NCI-H345 (cell line): ENCODE measurements around the gene LASP1NB.
"Not testable (repeated sequence)": the region's sequence is repeated elsewhere in the genome, so short reads cannot be mapped to it uniquely, and the experiment has no call there.

Experiments
- DNase-seq: peaks from one replicate; lab custom pipeline; 2025; lab: John Stamatoyannopoulos, UW

LASP1NB gene

DNA sequence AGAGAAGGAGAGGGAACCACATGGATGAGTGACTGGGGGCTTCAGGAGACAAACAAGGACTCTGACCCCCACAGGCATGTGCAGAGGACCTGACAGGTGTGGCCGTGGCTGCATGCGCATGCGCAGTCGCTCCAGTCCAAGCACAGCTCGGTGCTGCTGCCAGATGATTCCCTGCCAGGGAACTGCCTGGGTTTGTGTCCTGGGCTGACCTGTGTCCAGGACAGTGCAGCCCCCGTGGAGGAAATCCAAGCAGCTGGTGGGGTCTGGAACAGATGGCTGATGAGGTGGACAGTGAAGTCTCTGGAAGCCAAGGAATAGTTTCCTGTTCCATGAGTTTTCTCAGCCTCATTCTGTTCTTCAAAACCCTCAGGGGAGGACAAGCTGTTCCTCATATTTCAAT is 28.2 kb upstream of the LASP1NB start:
- no peak for DNase-seq

DNA sequence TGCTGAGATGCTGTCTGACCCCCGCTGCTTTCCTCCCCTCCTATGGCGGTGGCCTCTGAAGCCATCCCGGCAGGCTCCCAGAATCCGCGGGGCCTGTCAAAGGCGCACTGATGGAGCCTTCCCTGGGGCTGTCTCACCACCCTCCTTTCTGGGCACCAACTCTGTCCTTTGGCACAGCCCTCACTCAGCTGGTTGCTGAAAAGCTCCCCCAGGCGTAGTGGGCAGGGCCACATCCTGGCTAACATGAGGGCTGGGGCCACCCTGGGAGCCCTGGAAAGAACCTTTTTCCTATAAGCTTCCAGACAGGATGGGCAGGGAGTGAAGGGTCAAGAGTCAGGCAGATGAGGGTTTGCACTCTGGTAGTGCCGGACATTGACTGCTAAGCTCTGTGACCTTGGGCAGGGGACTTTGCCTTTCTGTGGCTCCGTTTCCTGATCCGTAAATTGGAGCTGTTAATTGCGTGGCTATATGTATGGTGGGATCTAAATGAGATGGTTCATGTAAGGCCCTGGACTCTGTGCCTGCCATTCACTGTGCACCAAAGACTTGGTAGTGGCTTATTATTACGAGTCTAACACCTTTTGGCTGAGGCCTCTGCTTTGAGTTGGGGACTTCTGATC is 27.6 kb upstream of the LASP1NB start:
- no peak for DNase-seq

DNA sequence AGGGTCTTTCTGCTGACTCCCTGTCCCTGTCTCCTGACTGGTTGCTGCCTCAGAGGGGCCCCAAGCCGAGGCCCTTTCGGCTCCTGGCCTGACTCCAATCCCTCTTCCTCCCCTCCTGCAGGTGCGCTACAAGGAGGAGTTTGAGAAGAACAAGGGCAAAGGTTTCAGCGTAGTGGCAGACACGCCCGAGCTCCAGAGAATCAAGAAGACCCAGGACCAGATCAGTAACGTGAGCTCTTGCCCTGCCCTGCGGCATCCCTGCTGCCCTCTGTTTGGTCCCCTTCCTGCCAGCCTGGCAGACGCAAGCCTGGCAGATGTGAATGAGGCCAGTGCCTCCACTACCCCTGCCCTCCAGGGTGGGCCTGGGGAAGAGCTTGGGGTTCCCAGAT is 27.1 kb upstream of the LASP1NB start:
- no peak for DNase-seq

DNA sequence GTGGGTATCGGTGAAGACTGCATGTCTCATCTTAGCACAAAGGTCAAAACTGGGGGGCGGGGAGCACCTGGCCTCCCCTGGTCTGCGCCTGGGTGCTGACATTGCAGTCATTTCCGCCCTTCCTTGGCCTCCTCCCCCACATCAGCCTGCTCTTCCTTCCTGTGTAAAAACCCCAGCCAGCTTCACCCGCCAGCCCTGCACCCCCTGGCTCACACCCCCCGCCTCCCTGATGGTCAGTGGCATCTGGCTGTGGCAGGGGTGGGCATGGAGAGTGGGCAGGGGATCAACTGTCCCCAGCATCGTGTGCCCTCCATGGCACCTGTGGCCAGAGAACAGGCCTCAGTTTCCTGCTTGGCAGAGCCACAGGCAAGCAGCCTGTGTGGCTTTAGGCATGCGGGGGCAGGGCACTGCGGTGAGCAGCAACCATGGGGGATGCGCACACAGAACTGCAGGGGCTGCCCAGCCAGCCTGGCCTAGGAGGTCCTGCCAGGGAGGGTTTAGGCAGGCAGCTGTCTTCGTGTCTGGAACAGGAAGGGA is 26.5 kb upstream of the LASP1NB start:
- no peak for DNase-seq

- DNase-seq = no peak
Measured at GRCh38 chr17:38899421-38899820, 26.0 kb upstream of the LASP1NB start.

GRCh38 chr17:38900978-38901656 is 24.3 kb upstream of the LASP1NB start:
- DNase-seq = no peak

GRCh38 chr17:38903404-38903803 is 22.0 kb upstream of the LASP1NB start:
- no peak for DNase-seq

DNA sequence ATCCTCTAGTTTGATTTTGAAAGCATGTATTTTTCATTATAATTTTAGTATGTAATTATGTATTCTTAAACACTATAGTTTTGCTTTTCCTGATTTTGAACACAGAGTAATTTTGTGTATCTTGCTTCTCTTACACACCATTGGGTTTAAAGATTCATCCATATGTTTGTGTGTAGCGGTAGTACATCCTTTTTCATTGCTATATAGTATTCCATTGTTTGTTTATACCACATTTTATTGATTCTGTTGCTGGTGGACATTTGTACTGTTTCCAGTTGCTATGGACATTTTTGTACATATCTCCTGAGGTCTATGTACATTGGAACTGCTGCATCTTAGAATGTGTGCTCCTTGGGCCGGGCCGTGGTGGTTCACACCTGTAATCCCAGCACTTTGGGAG is 20.5 kb upstream of the LASP1NB start:
- DNase-seq = no peak

DNA sequence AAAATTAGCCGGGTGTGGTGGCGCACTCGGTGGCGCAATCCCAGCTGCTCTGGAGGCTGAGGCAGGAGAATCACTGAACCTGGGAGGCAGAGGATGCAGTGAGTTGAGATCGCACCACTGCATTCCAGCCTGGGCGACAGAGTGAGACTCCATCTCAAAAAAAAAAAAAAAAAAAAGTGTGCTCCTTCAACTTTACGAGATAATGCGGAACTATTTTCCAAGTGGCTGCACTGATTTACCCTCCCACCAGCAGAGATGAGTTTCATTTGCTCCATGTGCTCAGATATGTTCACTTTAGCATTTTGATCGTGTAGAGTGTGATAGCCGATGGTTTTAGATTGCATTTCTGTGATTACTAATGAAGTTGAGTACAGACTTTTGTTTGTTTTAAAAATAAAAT is 20.0 kb upstream of the LASP1NB start:
- DNase-seq = no peak

- DNase-seq = no peak
Measured at GRCh38 chr17:38906460-38907228, 18.8 kb upstream of the LASP1NB start.

GRCh38 chr17:38907930-38908675 is 17.3 kb upstream of the LASP1NB start:
- DNase-seq = no peak

- no peak for DNase-seq
Measured at GRCh38 chr17:38908676-38909181, 16.7 kb upstream of the LASP1NB start.

- no peak for DNase-seq
Measured at GRCh38 chr17:38910325-38910724, 15.1 kb upstream of the LASP1NB start.

GRCh38 chr17:38911081-38911730 is 14.2 kb upstream of the LASP1NB start:
- DNase-seq = no peak

GRCh38 chr17:38911731-38912081 is 13.7 kb upstream of the LASP1NB start:
- not testable (repeated sequence) for DNase-seq

DNA sequence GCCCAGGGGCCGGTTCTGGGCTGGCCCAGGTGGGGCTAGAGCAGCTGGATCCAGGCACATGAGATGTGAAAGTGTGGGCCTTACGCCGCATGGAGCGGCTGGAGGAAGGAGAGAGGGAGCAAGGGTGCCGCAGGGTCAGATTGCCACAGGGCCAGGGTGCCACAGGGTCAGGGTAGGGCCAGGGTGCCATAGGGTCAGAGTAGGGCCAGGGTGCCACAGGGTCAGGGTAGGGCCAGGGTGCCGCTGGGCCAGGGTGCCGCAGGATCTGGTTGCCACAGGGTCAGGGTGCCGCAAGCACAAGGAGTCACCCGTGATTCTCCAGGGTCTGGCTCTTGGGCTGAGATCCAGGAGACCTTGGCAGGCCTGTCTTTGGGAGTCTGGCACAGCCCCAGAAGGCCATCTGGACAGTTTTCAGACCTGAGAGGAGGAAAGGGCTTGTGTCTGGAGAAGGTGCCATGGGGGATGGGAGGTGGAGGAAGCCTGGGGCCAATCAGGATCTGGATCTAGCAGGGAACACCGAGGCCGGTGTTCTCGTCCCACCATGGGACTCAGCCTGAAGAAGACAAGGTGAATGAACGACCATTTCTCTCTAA is 13.1 kb upstream of the LASP1NB start:
- DNase-seq = no peak

DNA sequence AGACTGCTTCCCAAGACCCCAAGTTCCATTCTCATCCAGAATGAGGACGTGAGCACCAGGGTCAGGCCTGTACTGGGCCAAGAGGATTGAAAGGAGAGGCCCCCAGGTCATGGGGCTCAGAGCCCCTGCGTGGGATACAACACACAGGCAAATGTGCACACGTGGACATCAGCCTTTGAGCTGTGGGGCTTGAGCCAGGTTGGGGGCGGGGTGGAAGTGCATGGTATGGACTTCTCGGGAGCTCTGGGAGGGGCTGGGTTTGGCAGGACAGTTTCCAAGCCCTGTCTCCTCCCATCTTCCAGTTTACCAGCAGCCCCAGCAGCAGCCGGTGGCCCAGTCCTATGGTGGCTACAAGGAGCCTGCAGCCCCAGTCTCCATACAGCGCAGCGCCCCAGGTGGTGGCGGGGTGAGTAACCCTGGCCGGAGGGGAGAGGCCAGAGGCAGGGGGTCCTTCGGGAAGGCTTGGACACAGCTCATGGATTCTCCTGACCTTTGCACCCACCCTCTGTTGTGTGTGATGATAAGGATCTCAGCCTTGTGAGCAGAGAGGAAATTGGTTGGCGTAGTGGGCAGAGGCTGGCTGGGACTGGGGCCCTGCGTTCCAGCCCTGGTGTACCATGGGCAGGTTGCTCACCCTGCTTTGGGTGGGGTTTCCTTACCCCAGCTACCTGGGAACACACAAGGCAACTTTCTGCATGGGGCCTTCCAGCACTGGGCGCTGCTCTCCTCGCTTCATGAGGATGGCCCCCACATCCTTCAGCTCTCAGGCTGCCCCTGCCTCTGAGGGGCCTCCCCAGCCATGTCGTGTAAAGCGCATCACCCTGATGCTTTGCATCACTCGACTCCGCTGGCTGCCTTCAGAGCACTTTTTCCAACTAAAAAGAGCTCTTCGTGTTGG is 10.4 kb upstream of the LASP1NB start:
- DNase-seq = no peak

GRCh38 chr17:38915639-38915995 is 9.8 kb upstream of the LASP1NB start:
- DNase-seq = no peak

DNA sequence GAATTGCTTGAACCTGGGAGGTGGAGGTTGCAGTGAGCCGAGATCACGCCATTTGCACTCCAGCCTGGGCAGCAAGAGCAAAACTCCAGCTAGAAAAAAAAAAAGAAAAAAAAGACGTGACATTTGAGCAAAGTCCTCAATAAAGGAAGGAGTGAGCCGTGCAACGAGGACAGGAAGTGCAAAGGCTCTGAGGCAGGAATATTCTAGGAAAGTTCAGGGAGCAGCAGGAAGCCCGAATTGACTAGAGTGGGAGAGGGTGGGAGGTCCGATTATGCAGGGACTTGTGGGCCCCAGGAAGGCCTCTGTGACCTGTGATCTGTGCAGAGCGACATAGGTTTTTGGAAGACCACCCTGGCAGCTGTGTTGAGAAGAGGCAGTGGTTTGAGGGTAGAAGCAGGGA is 8.6 kb upstream of the LASP1NB start:
- DNase-seq = no peak

DNA sequence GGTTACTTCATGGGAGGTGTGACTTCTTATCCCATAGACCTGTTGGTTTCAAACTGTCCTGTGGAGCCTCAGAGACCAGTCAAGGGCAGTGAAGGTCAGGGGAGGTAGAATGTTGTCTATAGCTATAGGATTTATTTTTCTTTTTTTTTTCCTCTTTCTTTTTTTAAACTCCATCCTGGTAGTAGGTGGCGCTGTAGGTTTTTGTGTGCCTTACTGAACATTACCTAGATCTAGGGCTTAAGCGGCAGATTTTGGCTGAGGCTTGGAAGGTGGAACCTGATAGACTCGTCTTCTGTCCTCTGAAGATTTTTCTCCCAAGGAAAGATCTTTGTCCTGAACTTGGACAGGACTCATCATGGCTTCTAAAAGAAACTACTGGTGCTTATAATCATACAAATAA is 8.2 kb upstream of the LASP1NB start:
- no peak for DNase-seq
